Endometrial microvascular endothelial cells (primary cell): ENCODE measurements around the gene AJM1. TPM values are rescaled to one million over a fixed set of nuclear protein-coding genes. Genes with fewer than 3 reads are reported as not detected.
"Not testable (repeated sequence)": the region's sequence is repeated elsewhere in the genome, so short reads cannot be mapped to it uniquely, and the experiment has no call there.

Source experiments
- in situ Hi-C: cut with HindIII; loops from 2 replicates; pipeline ENCODE4 v1.10.0; 2017; ENCODE audit warnings: low sequenced_read_pairs, low pct_unique_long_range_greater_than_20kb; ENCODE audit errors: inconsistent ontology term
- total RNA-seq: library from RNA; depleted of rRNA; stranded (reverse); fragments of >200 nt; gene quantifications from one replicate; pipeline ENCODE4 v1.2.3, GENCODE V29; 2015; ENCODE audit errors: inconsistent ontology term

Gene AJM1
- total RNA-seq, 1 donor from 2014 or later = 0.46 TPM

DNA sequence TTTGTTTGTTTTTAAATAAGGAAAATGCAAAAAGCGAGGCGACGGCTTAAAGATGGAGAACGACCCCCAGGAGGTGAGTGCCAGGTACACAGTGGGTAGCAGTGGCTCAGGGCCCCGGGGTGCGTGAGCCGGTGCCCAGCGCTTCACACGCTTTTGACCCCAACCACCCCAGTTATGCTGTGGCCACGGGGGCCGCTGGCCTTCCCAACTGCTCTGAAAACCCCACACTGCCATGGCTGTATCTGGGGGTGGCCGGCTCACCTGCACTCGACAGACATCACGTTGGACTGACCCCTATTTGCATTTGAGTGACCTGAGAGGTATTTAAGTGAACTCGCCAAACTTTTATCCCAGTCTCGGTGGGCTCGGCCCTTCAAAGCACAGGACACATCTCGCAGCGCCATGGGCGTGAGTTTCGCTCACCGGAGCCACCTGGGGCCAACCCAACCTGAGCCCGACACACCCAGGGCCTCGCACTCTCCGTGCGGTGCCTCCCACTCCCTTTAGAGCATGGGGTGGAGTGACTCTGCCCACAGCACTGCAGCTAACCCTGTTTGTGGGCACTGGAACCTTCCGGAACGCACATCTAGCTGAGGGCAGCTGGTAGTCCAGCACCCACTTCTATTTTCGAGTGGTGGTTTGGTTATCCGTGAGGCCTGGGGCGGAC is 13.7 kb upstream of the AJM1 start:
- in situ Hi-C loops = no loop called here

DNA sequence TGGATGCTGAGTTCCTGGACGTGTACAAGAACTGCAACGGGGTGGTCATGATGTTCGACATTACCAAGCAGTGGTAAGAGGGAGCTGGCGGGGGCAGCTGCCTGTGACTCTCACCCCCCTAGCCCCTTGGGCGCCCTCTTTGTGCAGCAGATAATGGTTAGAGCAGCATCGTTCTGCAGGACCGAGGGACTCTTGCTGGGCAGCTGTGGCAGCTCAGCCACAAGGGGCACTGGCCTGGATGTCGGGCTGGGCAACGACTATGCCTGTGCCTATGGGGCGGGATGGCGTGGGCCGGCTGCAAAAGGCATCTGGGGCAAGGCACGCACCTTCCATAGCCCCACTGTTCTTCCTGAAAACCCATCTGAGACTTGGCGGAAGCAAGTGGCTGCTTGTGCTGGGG is 12.9 kb upstream of the AJM1 start:
- in situ Hi-C loops = no loop called here

DNA sequence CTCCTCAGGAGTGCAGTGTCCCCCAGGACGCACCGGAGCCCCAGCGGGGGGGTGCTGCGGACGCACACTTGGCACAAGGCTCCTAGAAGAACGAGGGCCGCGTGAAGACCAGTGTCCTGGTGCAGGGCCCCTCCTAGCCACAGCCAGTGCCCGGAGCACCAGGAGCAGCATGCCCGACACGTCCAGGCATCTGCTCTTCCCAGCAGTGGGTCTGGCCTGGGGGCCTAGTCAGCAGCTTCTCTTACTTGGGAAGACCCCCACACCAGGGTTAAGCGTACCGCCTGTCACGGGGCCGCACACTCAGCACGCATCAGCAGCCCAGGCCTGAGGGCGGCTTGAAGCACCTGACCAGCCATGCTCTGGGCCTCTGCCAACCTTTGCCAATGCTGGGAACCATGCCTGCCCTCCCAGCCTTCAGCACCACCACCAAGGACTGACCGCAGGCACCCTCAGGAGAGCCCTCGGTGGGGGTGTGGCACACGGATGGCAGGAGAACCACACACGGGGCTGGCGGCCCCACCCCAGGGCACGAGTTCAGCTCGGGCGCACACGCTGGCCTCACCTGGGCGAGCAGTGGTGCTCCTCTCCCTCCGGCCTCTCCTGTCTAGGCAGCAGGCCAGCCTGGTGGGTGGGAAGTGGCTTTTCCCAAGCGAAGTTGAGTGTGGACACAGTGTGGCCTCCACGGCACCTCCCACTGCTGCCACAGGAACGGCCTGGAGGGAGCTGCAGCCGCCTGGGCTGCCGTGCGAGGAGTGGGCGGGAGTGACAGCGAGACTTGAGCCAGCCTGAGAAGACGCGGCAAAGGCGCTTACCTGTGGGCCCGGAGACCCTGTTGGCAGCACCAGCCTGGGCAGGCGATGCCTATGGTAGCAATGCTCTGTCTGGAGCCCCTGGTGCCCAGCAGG is 12.0 kb upstream of the AJM1 start:
- in situ Hi-C loops = no loop called here

DNA sequence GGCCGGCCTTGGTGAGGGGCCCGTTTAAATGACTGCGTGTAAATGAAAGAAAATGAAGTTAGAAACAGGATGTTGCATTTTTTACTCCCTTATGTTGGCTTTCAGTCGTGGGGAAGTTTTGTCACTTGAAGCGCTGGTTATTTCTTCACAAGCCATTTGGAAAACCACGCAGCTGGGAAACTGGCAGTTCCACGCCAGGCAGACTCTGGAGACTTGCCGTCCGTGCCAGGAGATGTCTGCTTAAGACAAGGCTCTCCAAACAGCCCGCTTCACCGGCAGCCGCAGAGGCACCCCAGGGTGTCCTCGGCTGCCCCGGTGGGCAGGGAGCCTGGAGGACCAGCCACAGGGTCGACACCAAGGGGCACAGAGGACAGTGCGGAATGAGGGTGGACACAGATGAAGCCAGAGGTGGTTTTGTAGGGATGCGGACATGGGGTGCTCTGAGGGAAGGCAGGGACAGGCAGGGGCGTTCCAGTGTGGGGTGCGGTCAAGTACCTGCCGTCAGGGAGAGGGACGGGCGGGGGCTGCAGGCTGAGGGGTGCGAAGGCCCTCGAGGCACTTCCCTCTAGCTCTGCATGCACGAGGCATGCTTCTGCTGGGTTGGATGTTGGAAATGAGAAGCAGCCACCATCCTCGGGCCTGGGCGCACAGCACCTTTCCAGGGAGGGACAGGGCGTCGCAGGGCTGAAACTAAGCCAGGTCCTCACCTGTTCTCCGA is 11.1 kb upstream of the AJM1 start:
- in situ Hi-C loops = no loop called here

DNA sequence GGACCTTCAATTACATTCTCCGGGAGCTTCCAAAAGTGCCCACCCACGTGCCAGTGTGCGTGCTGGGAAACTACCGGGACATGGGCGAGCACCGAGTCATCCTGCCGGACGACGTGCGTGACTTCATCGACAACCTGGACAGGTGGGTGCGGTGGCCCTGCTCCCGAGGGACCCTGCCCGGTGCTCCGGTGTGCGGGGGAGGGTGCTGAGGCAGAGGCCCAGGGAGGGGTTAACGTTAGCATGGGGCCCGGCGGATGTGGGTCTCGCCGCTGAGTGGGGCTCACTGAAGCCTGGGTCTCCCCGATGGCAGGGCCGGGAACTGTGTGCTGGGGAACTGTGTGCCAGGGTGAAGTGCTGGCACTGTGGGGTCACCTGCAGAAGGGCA is 10.6 kb upstream of the AJM1 start:
- in situ Hi-C loops = no loop called here

DNA sequence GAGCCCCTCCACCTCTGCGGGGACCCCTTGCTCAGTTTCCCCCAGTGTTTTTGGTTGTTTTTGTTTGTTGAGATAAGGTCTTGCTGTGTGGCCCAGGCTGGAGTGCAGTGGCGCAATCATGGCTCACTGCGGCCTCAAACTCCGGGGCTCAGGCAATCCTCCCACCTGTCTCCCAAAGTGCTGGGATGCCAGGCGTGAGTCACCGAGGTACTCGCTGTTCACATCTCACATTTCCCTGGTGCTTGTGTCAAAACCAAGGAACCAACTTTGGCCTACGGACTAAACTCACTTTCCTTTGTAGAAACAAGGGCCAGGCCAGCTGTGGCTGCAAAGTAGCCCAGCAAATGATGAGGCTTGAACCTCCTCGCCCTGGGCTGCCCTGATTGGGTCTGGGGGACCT is 9.7 kb upstream of the AJM1 start:
- in situ Hi-C loops = no loop called here

DNA sequence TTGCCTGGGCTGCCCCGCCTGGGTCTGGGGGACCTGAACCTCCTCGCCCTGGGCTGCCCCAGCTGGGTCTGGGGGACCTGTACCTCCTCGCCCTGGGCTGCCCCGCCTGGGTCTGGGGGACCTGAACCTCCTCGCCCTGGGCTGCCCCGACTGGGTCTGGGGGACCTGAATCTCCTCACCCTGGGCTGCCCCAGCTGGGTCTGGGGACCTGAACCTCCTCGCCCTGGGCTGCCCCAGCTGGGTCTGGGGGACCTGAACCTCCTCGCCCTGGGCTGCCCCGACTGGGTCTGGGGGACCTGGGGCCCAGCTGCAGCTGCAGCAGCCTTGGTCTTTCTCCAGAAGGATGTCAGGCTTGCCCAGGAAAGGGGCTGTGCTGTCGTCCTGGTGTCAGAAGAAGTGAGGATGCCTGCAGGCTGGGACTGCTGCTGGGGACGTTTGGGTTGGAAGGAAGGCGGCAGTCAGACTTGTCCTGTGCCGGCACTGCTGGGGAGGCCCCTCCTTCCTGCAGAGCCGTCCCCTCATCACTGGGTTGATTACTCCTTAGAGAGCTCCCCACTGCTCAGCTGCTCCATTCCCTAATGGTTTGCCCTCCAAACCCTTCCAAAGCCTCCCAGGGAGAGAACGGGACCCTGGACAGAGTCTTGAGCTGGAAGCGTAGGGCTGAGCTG is 8.8 kb upstream of the AJM1 start:
- in situ Hi-C loops = not testable (repeated sequence)

DNA sequence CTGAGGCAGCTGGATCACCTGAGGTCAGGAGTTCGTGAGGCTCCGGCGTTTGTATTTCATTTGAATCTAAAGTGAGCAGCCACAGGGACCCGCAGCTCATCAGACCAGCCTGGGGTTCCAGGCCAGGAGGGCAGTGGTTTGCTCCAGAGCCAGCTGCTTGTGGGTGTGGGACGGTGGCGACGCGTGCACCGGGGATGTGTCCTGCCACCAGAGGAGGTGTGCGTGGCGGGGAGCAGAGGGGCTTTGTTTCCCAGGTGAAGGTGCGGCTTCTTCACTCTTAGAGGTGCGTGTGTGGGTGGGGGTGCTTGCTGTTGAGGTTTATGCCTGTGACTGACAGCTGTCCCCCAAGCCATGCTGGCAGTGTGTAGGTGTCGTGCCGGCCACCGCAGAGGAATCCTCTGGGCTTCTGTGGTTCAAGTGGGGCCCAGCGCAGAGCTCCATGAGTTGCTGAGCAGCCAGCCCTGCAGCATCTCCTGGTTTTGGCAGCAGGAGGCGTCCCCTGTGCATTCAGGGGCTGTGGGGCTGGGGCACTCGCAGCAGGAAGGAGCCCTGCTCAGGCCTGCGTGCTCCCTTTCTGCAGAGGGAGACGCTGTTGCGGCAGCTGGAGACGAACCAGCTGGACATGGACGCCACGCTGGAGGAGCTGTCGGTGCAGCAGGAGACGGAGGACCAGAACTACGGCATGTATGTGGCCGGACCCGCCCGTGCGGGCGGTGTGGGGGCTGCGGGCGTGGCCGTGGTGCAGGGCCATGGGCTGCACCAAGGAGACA is 6.9 kb upstream of the AJM1 start:
- in situ Hi-C loops = no loop called here

DNA sequence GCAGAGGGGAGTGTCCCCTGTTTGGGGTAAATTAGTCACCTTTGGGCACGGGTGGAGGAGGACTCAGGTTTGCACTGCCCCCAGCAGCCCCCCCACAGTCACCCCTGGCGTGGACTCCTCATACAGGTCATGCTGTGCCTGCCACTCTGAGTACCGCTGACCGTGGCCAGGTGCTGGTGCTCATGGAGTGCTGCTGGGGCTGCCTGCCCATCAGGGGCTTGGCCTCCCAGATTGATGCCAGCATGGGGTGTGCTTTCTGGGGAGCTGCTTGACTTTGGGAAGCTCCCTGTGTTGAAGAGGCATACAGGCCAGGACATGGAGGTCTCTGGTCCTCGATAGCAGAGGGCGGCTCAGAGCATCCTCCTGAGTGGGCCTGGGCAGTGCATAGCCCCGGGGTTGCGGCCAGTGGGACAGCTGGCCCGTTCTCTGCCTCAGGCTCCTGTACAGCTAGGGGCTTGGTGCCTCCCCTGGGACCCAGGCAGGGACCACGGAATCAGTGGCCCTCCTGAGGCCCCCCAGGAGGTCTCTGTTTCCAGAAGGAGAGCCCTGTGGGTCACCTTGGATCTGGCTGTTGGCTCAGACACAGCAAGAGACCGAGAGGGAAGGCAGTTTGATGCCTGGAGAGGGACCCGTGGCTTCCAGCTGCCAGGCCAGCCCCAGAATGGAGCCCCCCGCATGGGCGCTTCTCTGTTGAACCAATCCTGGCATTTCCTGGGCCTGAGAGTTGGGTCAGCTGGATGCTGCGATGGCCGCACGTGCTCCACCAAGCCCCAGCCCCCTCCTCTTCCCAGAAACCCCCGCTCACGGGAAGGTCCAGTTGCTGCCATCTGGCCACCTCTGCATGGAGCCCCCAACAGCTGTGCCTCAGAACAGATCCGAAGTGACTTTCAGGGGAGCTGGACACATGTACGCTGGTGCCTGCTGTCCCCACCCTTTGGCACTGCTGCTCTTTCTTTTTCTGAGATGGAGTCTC is 6.1 kb upstream of the AJM1 start:
- in situ Hi-C loops = no loop called here

DNA sequence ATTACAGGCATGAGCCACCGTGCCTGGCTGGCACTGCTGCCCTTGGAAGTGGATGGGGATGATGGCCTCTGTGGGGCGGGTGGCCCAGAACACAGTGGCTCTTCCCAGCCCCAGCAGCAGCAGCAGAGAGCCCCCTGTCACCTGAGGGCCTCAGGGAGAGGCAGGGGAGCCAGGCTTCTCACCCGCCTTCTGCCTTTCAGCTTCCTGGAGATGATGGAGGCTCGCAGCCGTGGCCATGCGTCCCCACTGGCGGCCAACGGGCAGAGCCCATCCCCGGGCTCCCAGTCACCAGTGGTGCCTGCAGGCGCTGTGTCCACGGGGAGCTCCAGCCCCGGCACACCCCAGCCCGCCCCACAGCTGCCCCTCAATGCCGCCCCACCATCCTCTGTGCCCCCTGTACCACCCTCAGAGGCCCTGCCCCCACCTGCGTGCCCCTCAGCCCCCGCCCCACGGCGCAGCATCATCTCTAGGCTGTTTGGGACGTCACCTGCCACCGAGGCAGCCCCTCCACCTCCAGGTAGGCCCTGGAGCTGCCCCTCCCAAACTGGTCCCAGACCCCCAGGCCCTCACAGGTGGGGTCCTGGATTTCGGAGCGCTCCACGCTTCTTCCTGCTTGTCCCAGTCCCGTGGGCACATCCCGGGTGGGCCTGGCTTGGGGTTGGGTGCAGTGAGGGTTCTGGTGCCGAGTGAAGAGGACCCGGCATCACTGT is 5.0 kb upstream of the AJM1 start:
- in situ Hi-C loops = no loop called here

DNA sequence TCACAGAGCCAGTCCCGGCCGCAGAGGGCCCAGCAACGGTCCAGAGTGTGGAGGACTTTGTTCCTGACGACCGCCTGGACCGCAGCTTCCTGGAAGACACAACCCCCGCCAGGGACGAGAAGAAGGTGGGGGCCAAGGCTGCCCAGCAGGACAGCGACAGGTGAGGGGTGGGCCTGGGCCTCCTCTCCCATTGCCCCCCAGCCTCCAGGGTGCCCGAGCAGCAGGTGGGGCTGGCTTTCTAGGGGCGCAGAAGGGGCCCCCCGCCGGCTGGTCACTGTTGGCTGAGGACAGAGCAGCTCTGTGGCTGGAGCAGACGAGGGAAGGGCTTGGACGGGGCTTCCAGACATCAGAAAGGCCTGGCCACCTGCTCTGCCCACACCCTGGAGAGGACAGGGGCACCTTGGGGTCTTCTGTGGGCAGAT is 4.4 kb upstream of the AJM1 start:
- in situ Hi-C loops = not testable (repeated sequence)

DNA sequence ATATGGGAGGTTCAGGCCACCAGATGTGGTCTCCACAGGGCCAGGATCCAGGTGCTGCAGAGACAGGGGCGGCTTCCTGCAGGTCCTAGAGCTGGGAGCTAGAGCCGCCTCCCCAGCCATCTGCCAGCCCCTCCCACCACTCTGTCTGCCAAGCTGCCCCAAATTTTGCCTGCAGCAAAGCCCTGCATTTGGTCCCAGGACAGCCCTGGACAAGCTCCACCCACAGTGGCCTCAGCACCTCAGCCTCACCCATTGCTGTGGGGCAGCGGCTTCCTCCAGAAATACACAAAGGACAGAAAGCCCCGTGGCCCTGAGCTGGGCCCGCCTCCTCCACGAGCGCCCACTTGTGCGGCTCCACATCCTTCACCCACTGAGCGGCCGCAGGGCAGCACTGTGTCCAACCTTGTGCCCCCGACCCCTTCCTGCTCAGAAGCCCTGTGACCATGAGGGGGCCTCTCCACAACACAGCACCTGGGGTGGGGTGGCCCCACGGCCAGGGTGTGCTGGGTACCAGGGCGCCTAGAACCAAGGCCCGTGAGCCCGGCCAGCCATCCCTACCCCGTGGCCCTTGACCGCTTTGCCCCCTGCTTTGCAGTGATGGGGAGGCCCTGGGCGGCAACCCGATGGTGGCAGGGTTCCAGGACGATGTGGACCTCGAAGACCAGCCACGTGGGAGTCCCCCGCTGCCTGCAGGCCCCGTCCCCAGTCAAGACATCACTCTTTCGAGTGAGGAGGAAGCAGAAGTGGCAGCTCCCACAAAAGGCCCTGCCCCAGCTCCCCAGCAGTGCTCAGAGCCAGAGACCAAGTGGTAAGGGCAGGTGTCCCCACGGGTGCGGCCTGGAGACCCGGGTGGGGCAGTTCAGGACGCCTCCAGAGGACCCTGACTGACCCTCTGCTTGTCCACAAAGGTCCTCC is 3.7 kb upstream of the AJM1 start:
- in situ Hi-C loops = no loop called here

DNA sequence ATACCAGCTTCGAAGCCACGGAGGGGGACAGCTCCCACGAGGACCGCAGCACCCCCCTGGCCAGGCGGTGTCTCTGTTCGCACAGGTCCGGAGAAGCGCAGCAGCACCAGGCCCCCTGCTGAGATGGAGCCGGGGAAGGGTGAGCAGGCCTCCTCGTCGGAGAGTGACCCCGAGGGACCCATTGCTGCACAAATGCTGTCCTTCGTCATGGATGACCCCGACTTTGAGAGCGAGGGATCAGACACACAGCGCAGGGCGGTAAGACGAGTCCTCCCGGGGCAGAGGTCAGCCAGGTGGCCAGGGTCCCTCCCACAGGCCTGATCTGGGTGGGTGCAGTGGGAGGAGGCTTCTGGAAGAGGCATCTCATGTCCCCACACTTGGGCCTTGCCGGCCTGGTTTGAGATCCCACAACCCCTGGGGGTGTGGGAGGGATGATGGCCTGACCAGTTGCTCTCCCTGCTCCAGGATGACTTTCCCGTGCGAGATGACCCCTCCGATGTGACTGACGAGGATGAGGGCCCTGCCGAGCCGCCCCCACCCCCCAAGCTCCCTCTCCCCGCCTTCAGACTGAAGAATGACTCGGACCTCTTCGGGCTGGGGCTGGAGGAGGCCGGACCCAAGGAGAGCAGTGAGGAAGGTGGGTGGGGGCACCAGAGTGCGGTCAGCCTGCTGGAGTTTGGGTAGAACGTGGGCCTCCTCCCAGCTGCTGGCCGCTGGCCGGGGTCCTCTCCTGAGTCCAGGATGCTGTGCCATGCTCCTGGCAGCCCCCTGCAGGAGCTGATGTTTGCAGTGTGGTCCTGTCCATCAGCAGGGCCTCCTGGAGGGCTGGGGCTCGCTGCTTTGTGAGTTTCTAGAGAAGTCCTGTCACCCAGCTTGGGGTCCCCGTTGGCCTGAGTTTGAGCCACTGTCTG is 2.8 kb upstream of the AJM1 start:
- in situ Hi-C loops = no loop called here

DNA sequence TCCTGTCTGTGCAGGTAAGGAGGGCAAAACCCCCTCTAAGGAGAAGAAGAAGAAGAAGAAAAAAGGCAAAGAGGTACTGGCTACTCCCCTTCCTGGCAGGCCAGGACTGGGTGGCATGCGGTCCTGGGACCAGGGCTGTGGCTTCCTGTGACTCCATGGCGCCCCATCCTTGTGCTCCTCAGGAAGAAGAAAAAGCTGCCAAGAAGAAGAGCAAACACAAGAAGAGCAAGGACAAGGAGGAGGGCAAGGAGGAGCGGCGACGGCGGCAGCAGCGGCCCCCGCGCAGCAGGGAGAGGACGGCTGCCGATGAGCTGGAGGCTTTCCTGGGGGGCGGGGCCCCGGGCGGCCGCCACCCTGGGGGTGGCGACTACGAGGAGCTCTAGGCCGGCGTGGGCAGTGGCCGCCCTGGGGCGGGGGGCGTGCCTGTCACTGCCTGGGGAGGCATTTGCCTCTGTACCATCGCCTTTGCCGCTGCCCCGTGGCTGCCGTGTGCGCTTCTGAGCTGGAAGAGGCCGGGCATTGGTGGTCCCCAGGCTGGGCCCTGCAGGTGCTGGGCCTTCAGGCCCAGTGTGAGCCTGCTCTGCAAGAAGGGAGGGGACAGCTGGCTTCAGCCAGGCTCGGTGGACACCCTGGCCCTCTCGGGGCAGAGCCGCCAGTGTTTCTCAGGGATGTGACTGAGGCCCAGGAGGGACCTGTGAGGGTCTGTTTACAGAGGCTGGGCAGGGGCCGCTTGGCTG is 2.0 kb upstream of the AJM1 start:
- in situ Hi-C loops = no loop called here
